NCI-H524 (cell line): ENCODE results near the gene RELA.
"Not testable (repeated sequence)": the region's sequence is repeated elsewhere in the genome, so short reads cannot be mapped to it uniquely, and the experiment has no call there.

Experiments
- DNase-seq, 2 experiments: peaks; one replicate each; lab custom pipeline; 2025; lab: John Stamatoyannopoulos, UW

The RELA gene

GRCh38 chr11:65672180-65672860 is 9.6 kb upstream of the RELA start:
- DNase-seq: no peak

DNA sequence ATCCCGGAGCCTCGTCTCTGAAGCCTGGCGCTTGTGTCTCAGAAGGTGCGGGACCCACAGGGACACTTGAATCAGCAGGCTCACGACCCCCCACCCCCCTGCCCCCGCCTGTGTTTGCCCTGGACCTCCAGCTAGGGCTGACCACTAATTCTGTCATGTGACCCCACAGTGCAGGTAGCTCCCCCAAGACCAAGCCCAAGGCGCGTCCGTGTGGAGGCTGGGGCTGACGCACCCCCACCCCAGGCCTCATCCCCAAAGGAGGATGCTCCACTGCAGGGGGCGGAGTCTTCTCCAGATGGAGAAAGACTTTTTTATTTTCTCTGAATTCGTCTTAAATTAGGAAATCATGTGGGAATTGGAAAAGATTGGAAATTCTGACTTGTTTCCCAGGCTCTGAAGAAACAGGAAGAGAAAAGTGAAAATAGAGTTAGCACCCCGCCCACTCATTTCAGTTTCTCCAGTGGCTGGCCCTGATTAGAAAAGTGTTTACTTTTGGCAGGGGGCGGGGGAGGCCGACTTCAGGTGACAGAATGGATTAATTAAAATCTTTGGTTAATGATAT is 1.0 kb upstream of the RELA start:
- peak in 1 of 2 experiments; percentile 50 for DNase-seq

GRCh38 chr11:65662247-65662798 is 393 bp downstream of the RELA start:
- DNase-seq: no peak

DNA sequence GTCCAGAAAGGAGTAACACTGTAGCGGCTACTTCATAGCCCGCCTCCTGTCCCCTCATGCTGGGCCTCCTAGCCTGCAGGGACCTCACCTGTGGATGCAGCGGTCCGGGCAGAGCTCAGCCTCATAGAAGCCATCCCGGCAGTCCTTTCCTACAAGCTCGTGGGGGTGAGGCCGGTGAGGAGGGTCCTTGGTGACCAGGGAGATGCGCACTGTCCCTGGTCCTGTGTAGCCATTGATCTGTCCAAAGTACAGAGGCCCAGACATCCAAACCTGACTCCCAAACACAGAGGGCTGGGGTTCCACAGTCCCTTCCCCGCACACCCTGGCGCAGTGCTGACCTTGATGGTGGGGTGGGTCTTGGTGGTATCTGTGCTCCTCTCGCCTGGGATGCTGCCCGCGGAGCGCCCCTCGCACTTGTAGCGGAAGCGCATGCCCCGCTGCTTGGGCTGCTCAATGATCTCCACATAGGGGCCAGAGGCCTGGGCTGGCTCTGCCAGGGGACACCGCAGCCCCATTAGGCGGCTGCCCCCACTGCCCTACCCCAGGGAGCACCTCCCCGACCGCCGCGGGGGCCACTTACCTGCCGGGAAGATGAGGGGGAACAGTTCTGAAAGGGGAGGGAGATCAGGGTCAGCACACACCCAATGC is 993 bp downstream of the RELA start:
- no peak for DNase-seq

GRCh38 chr11:65660908-65661307 is 1.8 kb downstream of the RELA start:
- not testable (repeated sequence) for DNase-seq

DNA sequence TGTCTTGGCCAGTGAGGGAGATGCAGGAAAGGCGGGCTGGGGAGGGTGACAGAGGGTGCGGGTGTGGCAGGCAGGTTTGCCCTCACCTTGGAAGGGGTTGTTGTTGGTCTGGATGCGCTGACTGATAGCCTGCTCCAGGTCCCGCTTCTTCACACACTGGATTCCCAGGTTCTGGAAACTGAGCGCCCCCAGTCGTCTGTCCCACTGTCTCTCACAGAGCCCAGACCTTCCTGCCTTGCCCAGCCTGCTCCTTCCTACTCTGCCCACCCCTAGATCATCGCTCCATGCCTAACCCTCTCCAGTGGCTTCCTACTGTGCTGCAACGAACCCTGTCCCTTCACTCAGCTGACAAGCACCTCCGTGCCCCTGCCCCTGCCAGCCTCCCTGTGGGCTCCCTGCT is 2.7 kb downstream of the RELA start:
- no peak for DNase-seq

DNA sequence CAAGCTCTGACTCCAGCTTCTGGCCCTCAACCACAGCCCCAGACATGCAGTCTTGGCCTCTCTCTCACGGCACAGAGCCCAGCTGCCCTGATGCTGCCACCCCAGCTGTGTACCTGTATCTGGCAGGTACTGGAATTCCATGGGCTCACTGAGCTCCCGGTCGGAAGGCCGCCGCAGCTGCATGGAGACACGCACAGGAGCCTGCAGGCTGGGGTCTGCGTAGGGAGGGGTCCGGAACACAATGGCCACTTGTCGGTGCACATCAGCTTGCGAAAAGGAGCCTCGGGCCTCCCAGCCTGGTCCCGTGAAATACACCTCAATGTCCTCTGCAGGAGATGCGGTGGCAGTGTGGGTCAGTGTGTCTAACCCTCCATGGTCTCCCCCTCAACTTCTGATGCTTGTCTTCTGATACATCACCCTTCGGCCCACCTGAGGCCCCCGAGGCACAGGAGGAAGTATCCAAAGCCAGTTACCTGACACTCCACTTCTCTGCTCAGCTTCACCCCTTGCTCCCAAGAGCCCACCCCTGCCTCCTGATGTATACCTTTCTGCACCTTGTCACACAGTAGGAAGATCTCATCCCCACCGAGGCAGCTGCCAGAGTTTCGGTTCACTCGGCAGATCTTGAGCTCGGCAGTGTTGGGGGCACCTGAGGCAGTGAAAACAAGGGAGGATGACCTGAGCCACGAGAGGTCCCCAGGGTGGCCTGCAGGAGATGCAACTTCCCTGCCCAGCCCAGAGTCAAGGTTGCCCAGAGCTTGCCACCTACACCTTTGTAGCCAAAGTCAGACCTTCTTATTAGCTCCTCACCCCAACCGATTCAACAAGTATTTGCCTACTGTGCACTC is 4.3 kb downstream of the RELA start:
- DNase-seq: no peak

- no peak for DNase-seq
These were observed 5.3 kb downstream of the RELA start for GRCh38 chr11:65657426-65657825.

GRCh38 chr11:65655570-65656332 is 7.0 kb downstream of the RELA start:
- no peak for DNase-seq

DNA sequence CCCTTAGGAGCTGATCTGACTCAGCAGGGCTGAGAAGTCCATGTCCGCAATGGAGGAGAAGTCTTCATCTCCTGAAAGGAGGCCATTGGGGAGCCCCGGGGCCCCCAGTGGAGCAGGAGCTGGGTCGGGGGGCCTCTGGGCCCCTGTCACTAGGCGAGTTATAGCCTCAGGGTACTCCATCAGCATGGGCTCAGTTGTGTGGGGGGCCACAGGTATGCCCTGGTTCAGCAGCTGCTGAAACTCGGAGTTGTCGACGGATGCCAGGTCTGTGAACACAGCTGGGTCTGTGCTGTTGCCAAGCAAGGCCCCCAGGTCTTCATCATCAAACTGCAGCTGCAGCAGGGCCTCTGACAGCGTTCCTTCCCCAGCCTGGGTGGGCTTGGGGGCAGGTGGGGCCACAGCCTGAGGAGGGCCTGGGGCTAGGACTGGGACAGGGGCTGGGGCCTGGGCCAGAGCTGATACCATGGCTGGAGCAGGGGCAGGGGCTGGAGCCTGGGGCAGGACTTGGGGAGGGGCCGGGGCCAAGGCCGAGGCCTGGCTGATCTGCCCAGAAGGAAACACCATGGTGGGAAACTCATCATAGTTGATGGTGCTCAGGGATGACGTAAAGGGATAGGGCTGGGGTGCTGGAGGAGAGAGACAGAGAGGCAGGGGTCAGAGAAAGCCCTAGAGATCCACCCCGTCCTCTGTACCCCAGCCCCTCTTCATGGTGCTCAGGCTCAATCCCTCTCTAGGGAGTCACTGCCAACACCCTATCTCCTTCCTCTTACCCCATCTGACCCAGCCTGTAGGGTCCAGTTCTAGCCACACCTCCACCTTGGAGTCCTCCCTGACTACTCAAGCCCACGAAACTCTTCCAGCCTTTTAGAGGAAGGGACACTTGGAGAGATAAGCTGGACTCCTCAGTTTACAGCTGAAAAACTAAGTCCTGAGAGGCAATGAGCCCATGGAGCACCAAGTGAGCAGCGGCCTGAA is 8.1 kb downstream of the RELA start:
- no peak for DNase-seq

DNA sequence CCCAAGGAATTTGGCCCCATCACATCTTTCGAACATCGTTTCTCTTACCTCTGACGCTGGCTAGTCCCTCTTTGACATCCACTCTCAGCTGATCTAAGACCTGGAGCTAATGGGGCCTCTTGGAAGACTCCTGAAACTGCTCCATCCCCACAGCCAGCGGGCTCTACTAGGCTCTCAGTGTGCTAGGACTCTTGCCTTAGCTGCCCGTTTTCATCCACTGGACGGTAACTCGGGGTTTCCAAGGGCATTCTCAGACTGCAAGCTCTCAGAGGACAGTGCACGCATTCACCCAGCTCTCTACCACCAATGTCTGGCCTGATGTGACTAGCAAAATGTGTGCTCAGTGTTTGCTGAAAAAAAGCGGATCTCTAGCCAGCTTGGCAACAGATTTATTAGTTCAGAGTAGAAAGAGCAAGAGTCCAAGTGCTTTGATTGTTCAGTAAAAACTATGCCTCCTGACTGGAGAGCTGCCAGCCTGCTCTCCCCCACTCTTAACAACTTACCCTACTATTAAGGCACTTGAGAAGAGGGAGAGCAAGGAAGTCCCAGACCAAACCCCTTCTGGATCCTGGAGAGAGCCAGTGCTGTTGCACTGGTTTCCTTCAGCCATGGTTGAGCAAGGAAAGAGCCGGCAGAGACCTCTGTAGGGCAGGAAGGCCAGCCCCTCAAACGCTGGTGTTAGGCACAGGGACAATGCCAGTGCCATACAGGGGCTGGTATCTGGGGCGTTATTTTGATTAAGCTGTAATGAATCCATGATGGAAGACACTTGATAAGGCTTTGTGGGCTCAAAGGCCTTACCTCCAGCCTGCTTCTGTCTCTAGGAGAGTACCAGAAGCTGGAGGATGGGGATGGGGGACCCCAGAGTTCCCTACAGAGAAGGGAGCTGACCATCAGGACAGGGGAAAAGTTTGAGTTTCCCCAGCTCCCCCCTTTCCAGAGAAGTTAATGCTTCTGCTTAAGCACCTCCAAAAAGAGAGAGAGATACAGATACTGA is 9.2 kb downstream of the RELA start:
- DNase-seq: no peak

- DNase-seq: peak; percentile 54 to 83
These were observed 10.0 kb downstream of the RELA start for GRCh38 chr11:65652511-65653228.

- DNase-seq: no peak
These were observed 10.9 kb downstream of the RELA start for GRCh38 chr11:65651589-65652510.

- no peak for DNase-seq
These were observed 11.5 kb downstream of the RELA start for GRCh38 chr11:65651339-65651588.

- DNase-seq: no peak
These were observed 12.0 kb downstream of the RELA start for GRCh38 chr11:65650547-65651338.

DNA sequence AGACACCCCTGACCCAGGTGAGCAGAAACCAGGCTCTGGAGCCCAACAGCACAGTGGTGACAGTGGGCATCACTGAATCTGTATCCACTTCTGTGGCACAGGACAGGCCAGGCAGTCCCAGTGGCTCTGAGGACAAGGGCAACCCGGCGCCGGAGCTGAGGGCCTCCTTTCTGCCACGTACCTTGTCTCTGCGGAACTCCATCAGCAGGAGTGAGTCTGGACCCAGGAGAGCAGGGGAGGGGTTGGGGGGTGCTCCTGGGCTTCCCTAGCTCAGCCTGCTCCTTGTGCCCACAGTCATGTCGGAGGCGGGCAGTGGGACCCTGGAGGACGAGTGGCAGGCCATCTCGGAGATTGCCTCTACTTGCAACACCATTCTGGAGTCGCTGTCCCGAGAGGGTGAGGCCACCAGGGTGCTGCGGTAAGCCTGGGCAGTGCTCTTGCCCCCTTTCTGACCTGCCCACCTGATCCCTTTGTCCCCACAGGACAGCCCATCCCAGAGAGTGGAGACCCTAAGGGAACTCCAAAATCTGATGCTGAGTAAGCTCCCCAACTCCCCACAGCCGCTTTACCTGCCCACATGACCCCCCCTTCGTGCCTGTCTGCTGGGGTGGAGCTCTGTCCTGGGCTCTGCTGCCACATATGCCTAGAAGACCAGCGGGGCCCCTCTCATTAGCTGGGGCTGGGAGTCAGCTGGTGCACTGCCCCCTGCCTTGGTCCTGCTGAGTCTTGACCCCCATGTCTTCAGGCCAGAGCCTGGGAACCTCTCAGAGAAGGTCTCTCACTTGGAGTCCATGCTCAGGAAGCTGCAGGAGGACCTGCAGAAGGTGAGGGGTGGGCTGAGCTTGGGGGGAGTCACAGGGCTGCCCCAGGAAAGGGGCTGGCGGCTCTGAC is 12.8 kb downstream of the RELA start:
- no peak for DNase-seq
